Measurements from ENCODE around the gene IFI6. TPM values are rescaled to one million over a fixed set of nuclear protein-coding genes. Genes with fewer than 3 reads are reported as not detected.

IFI6 gene
- total and polyA plus RNA-seq, 2 donors (not counting 1 experiment from before 2014, with no cell fraction given) = 11.7 to 12.0 TPM

GRCh38 chr1:27635396-27636142, 36.4 kb downstream of the IFI6 start:
- POLR2A ChIA-PET = interaction anchor here (0.7 to 1.4 kb wide), 7 partner anchors 10 to 657 kb away, joined by 3 to 5 read pairs (median 5); partner anchors contain the start of gene WASF2
- peak overlapping the region; percentile 90 for H3K27ac ChIP-seq (ENCODE audit: low read length in 2 of 2)
- H3K9me3 ChIP-seq (ENCODE audit: control extremely low read depth in 1 of 3, control insufficient read depth in 2 of 3, insufficient read depth in 1 of 3, low read length in 2 of 3) = peaks cover 0 to 8% (median 0%) of the 10 kb centered on the region in 3 donors
- DNase-seq (peak; percentile 41), ATAC-seq (ENCODE audit: low read depth) (no peak)
- Mint-ChIP-seq H3K9me3 (ENCODE audit: insufficient read depth) (no peaks in the 10 kb centered on the region), H3K4me3 (peak overlapping the region; percentile 88), H3K27ac (peak overlapping the region; percentile 94), H3K4me1 (peaks cover 73% of the 10 kb centered on the region), H3K27me3 (no peaks in the 10 kb centered on the region)
- peaks cover 12% of the 10 kb centered on the region for H3K79me2 ChIP-seq (ENCODE audit: control insufficient read depth, insufficient read depth, low read length)
- H3K4me3 ChIP-seq (ENCODE audit: control extremely low read depth in 1 of 5, extremely low read depth in 1 of 5, insufficient read depth in 1 of 5, low read depth in 2 of 5, low read length in 4 of 5) = peak overlapping the region in 4 of 5 experiments; percentile 68 to 78 (median 72)
- peak overlapping the region; percentile 95 for H3K4me2 ChIP-seq (replicated peaks; ENCODE audit: low read depth, low read length, poor library complexity, severe bottlenecking)
- no peaks in the 10 kb centered on the region for H3K36me3 ChIP-seq (replicated peaks in 1 of 2; ENCODE audit: control extremely low read depth in 1 of 2, control insufficient read depth in 1 of 2, extremely low read depth in 1 of 2, insufficient read depth in 2 of 2, low read length in 1 of 2)
- no peaks in the 10 kb centered on the region for H3K27me3 ChIP-seq (replicated peaks in 1 of 4; ENCODE audit: control extremely low read depth in 1 of 4, control insufficient read depth in 3 of 4, insufficient read depth in 4 of 4, low read length in 3 of 4)
- intact Hi-C loops (cut with micrococcal nuclease) = loop anchor here (1.0 to 2.0 kb wide), 2 partner anchors 9 to 27 kb away; no protein-coding TSS in a partner anchor
- H4K20me1 ChIP-seq (ENCODE audit: control insufficient read depth, insufficient read depth, low read length, poor library complexity, severe bottlenecking) = no peaks in the 10 kb centered on the region
- TF ChIP-seq EZH2 (IDR thresholded peaks at IDR 0.05; ENCODE audit: borderline replicate concordance, insufficient read depth, low read depth, low read length, poor library complexity, severe bottlenecking) (no peak), CTCF (IDR thresholded peaks at IDR 0.05) (no peak)
- WGBS (ENCODE audit: insufficient coverage) = 82% methylated on average over 4 of the region's 11 CpGs
- CTCF ChIA-PET = interaction anchor here (1.1 to 2.6 kb wide), 4 partner anchors 10 to 28 kb away, joined by 3 to 7 read pairs (median 7); no protein-coding TSS in a partner anchor
- peak overlapping the region; percentile 77 for H3K9ac ChIP-seq (ENCODE audit: low read length)
- H2AFZ ChIP-seq (ENCODE audit: insufficient read depth, low read depth, low read length, poor library complexity, severe bottlenecking) = peak overlapping the region; percentile 74
- peaks cover 61 to 84% of the 10 kb centered on the region in 2 donors for H3K4me1 ChIP-seq (ENCODE audit: control insufficient read depth in 2 of 2, insufficient read depth in 2 of 2, low read length in 2 of 2)

- Histone ChIP-seq H3K27ac (ENCODE audit: low read length in 2 of 2) (peak within 1 kb of the TSS; percentile 90), H3K9ac (ENCODE audit: low read length) (peak within 1 kb of the TSS; percentile 77), H3K27me3 (replicated peaks in 1 of 4; ENCODE audit: control extremely low read depth in 1 of 4, control insufficient read depth in 3 of 4, insufficient read depth in 4 of 4, low read length in 3 of 4) (no peaks in the 10 kb centered on the region), H2AFZ (ENCODE audit: insufficient read depth, low read depth, low read length, poor library complexity, severe bottlenecking) (peak within 1 kb of the TSS; percentile 74), H3K4me3 (ENCODE audit: control extremely low read depth in 1 of 5, extremely low read depth in 1 of 5, insufficient read depth in 1 of 5, low read depth in 2 of 5, low read length in 4 of 5) (peak within 1 kb of the TSS; percentile 68 to 78 (median 72)), H3K79me2 (ENCODE audit: control insufficient read depth, insufficient read depth, low read length) (peaks cover 12% of the 10 kb centered on the region), H3K36me3 (replicated peaks in 1 of 2; ENCODE audit: control extremely low read depth in 1 of 2, control insufficient read depth in 1 of 2, extremely low read depth in 1 of 2, insufficient read depth in 2 of 2, low read length in 1 of 2) (no peaks in the 10 kb centered on the region), H3K4me1 (ENCODE audit: control insufficient read depth in 2 of 2, insufficient read depth in 2 of 2, low read length in 2 of 2) (peaks cover 65 to 90% of the 10 kb centered on the region in 2 donors), H3K4me2 (replicated peaks; ENCODE audit: low read depth, low read length, poor library complexity, severe bottlenecking) (peak within 1 kb of the TSS; percentile 95), H3K9me3 (ENCODE audit: control extremely low read depth in 1 of 3, control insufficient read depth in 2 of 3, insufficient read depth in 1 of 3, low read length in 2 of 3) (peaks cover 0 to 8% (median 0%) of the 10 kb centered on the region in 3 donors), H4K20me1 (ENCODE audit: control insufficient read depth, insufficient read depth, low read length, poor library complexity, severe bottlenecking) (no peaks in the 10 kb centered on the region)
- intact Hi-C loops (cut with micrococcal nuclease) = loop anchor here (1.0 kb wide), 1 partner anchor 9 kb away; no protein-coding TSS in a partner anchor
- DNase-seq (no peak), ATAC-seq (ENCODE audit: low read depth) (no peak)
- CTCF ChIA-PET = interaction anchor here (2.1 to 2.6 kb wide), 2 partner anchors 10 to 28 kb away, joined by 7 read pairs; no protein-coding TSS in a partner anchor
- H3K27me3 Mint-ChIP-seq = no peaks in the 10 kb centered on the region
- H3K9me3 Mint-ChIP-seq (ENCODE audit: insufficient read depth) = no peaks in the 10 kb centered on the region
- H3K27ac Mint-ChIP-seq = peak within 1 kb of the TSS; percentile 94
- no peak for TF ChIP-seq EZH2 (IDR thresholded peaks at IDR 0.05; ENCODE audit: borderline replicate concordance, insufficient read depth, low read depth, low read length, poor library complexity, severe bottlenecking)
- no peak for TF ChIP-seq CTCF (IDR thresholded peaks at IDR 0.05)
- 2% methylated on average over 25 of the region's 28 CpGs for WGBS (ENCODE audit: insufficient coverage)
- H3K4me1 Mint-ChIP-seq = peaks cover 76% of the 10 kb centered on the region
- H3K4me3 Mint-ChIP-seq = peak within 1 kb of the TSS; percentile 88
- POLR2A ChIA-PET = interaction anchor here (1.2 to 6.1 kb wide), 2 partner anchors 9 to 26 kb away, joined by 6 to 55 read pairs; no protein-coding TSS in a partner anchor
Measured at GRCh38 chr1:27634985-27635367, 37.0 kb downstream of the IFI6 start, which contains the start of gene FGR. FGR (minus strand) TSS chr1:27635185; CDS start chr1:27623916, 11,269 bp downstream.

Measured in B cell (primary cell).